K562 (cell line): ENCODE results near the gene TBX1.

ENCODE experiments used
- CTCF ChIP-seq, 3 experiments: IDR thresholded peaks in 2 of 3; conservative IDR thresholded peaks in 1 of 3; 2 replicates each; pipeline ENCODE4 v1.5.1; 2011 to 2012; ENCODE audit warnings: low read length in 3 of 3, mild to moderate bottlenecking in 3 of 3, control low read depth in 2 of 3, improper control_type of control experiment in 1 of 3, inconsistent platforms in 1 of 3, low read depth in 1 of 3, mixed read lengths in 1 of 3, moderate library complexity in 1 of 3; ENCODE audit not compliant: insufficient read depth in 2 of 3
- GATA2 ChIP-seq: sonication (generic); formaldehyde crosslinking; IDR thresholded peaks from 2 replicates; pipeline ENCODE4 v1.4.0; 2020; ENCODE audit warnings: mild to moderate bottlenecking, missing genetic modification reagents
- NRF1 ChIP-seq, 2 experiments: fragments of 450-650 bp; IDR thresholded peaks in 1 of 2; conservative IDR thresholded peaks in 1 of 2; 2 replicates each; pipeline ENCODE4 v1.6.1; 2014; ENCODE audit warnings: mild to moderate bottlenecking in 2 of 2
- TF ChIP-seq, protein P1 (sequence below): fragments of 450-650 bp; formaldehyde crosslinking; IDR thresholded peaks from 2 replicates; pipeline ENCODE4 v1.4.0; 2022; ENCODE audit warnings: missing genetic modification characterization
- TF ChIP-seq, protein P2 (sequence below): sonication (generic); formaldehyde crosslinking; IDR thresholded peaks from 2 replicates; pipeline ENCODE4 v1.9.0; 2022; ENCODE audit warnings: mild to moderate bottlenecking, missing genetic modification reagents

- TF ChIP-seq CTCF (IDR thresholded peaks at IDR 0.05 in 2 of 3, conservative IDR thresholded peaks at IDR 0.05 in 1 of 3; ENCODE audit: insufficient read depth in 2 of 3, low read depth in 1 of 3, low read length in 3 of 3) (no peak), NRF1 (conservative IDR thresholded peaks at IDR 0.05 in 1 of 2, IDR thresholded peaks at IDR 0.05 in 1 of 2) (no peak), GATA2 (CRISPR knock-in tag) (no peak)
- TF ChIP-seq, protein P1, sequence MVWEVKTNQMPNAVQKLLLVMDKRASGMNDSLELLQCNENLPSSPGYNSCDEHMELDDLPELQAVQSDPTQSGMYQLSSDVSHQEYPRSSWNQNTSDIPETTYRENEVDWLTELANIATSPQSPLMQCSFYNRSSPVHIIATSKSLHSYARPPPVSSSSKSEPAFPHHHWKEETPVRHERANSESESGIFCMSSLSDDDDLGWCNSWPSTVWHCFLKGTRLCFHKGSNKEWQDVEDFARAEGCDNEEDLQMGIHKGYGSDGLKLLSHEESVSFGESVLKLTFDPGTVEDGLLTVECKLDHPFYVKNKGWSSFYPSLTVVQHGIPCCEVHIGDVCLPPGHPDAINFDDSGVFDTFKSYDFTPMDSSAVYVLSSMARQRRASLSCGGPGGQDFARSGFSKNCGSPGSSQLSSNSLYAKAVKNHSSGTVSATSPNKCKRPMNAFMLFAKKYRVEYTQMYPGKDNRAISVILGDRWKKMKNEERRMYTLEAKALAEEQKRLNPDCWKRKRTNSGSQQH (CRISPR knock-in tag): no peak
- TF ChIP-seq, protein P2, sequence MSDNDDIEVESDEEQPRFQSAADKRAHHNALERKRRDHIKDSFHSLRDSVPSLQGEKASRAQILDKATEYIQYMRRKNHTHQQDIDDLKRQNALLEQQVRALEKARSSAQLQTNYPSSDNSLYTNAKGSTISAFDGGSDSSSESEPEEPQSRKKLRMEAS (CRISPR knock-in tag): no peak
These were observed 26.4 kb upstream of the TBX1 start for GRCh38 chr22:19734163-19734562.
